Measurements from ENCODE around the gene DOCK11.

DNA sequence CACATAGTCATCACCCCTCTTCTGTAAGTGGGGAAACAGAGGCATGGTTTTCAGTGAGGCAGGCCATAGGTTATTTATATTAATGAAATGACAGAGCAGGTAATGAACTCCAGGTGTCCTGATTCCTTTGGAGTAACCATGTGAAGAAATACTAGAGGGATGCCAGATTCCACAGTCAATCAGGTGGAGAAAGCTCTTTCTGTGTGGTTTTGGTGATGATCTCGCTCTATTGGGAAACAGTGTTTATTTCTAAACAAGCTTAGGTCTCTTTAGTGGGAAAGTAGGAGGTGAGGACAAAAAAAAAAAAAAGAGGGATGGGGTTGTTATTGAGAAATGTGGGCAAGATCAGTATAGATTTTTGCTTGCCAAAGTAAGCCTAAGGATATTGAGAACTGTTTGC is 12.2 kb downstream of the DOCK11 start:
- TF ChIP-seq, protein P1, sequence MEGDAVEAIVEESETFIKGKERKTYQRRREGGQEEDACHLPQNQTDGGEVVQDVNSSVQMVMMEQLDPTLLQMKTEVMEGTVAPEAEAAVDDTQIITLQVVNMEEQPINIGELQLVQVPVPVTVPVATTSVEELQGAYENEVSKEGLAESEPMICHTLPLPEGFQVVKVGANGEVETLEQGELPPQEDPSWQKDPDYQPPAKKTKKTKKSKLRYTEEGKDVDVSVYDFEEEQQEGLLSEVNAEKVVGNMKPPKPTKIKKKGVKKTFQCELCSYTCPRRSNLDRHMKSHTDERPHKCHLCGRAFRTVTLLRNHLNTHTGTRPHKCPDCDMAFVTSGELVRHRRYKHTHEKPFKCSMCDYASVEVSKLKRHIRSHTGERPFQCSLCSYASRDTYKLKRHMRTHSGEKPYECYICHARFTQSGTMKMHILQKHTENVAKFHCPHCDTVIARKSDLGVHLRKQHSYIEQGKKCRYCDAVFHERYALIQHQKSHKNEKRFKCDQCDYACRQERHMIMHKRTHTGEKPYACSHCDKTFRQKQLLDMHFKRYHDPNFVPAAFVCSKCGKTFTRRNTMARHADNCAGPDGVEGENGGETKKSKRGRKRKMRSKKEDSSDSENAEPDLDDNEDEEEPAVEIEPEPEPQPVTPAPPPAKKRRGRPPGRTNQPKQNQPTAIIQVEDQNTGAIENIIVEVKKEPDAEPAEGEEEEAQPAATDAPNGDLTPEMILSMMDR (IDR thresholded peaks at IDR 0.05; ENCODE audit: poor library complexity, severe bottlenecking), result no peak
- no peak for TF ChIP-seq POLR2AphosphoS5 (IDR thresholded peaks at IDR 0.05)
- TF ChIP-seq, protein P2, sequence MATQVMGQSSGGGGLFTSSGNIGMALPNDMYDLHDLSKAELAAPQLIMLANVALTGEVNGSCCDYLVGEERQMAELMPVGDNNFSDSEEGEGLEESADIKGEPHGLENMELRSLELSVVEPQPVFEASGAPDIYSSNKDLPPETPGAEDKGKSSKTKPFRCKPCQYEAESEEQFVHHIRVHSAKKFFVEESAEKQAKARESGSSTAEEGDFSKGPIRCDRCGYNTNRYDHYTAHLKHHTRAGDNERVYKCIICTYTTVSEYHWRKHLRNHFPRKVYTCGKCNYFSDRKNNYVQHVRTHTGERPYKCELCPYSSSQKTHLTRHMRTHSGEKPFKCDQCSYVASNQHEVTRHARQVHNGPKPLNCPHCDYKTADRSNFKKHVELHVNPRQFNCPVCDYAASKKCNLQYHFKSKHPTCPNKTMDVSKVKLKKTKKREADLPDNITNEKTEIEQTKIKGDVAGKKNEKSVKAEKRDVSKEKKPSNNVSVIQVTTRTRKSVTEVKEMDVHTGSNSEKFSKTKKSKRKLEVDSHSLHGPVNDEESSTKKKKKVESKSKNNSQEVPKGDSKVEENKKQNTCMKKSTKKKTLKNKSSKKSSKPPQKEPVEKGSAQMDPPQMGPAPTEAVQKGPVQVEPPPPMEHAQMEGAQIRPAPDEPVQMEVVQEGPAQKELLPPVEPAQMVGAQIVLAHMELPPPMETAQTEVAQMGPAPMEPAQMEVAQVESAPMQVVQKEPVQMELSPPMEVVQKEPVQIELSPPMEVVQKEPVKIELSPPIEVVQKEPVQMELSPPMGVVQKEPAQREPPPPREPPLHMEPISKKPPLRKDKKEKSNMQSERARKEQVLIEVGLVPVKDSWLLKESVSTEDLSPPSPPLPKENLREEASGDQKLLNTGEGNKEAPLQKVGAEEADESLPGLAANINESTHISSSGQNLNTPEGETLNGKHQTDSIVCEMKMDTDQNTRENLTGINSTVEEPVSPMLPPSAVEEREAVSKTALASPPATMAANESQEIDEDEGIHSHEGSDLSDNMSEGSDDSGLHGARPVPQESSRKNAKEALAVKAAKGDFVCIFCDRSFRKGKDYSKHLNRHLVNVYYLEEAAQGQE (IDR thresholded peaks at IDR 0.05; ENCODE audit: borderline replicate concordance), result no peak
- no peak for TF ChIP-seq EP300 (conservative IDR thresholded peaks at IDR 0.05; ENCODE audit: poor library complexity, severe bottlenecking)

Data from neural cell (in vitro differentiated cells).